Measurements from ENCODE around the gene ACSBG1.

- TF ChIP-seq POLR2AphosphoS5 (IDR thresholded peaks at IDR 0.05; ENCODE audit: low read depth): no peak
- no peak for TF ChIP-seq CTCF (IDR thresholded peaks at IDR 0.05; ENCODE audit: insufficient read depth, low read length)
- TF ChIP-seq SPI1 (IDR thresholded peaks at IDR 0.05; ENCODE audit: borderline replicate concordance, low read depth): no peak
- no peak for TF ChIP-seq GABPA (IDR thresholded peaks at IDR 0.05; ENCODE audit: low read depth)
- TF ChIP-seq REST (IDR thresholded peaks at IDR 0.05; ENCODE audit: insufficient replicate concordance, low read depth): no peak
Observed at GRCh38 chr15:78200276-78200930, 34.0 kb downstream of the ACSBG1 start.

Measured in HL-60 (cell line).